GM21360 (cell line): ENCODE results near the gene BCL7B.
"Not testable (repeated sequence)": the region's sequence is repeated elsewhere in the genome, so short reads cannot be mapped to it uniquely, and the experiment has no call there.

Source experiments
- ATAC-seq: cut with Tn5 transposase; IDR thresholded peaks from one replicate; pipeline ENCODE4 v1.9.1; 2021; ENCODE audit warnings: mild to moderate bottlenecking, moderate library complexity; ENCODE audit not compliant: unreplicated experiment

Gene BCL7B

DNA sequence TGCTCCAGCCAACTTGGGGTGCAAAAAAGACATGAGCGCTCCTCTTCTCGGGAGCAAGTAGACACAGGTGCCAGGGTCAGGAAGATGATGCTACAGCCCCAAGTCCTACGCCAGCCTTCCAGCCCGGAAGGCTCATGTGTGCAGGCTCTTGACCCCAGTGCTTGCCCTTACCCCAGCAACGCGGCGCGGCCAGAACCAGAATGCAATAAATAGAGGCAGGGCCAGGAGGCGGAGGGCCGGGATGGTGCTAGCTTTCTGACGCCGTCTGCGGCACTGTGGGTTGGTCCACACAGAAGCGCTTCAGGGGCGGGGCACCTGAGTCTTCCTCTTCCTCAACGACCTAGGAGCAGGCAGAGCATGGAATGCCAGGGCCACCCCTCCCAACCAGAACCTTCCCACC lies 20.4 kb downstream of the BCL7B start:
- ATAC-seq: no peak

DNA sequence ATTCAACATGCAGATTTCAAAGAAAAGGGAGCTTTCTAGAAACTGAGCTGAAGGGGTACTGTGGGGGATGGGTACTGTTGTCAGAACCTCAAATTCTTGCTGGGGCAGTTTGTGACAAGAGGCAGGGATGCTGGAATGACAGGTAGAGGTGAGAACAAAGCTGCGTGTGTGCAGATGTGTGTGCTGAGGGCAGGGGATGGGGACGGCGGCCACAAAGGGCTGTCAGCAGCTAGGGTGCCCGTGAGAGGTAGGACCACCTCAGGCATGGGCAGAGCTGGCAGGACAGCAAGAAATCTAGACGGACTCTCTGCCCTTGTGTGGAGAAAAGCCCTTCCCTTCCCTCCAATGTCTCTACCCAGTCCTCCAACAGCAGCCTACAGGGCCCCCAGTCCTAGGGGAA lies 21.0 kb downstream of the BCL7B start:
- no peak for ATAC-seq

DNA sequence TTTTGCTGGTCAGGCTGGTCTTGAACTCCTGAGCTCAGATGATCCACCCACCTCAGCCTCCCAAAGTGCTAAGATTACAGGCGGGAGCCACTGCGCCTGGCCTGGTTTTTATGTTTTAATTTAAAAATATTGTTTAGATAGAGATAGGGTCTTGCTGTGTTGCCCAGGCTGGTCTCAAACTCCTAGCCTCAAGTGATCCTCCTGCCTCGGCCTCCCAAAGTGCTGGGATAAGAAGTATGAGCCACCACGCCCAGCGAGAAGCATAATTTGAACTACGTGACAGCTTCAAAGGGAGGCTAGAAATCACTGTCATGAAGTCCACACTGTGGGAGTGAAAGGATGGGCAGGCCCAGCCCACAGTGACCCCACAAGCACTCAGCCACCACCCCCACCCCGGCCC lies 21.6 kb downstream of the BCL7B start:
- not testable (repeated sequence) for ATAC-seq

DNA sequence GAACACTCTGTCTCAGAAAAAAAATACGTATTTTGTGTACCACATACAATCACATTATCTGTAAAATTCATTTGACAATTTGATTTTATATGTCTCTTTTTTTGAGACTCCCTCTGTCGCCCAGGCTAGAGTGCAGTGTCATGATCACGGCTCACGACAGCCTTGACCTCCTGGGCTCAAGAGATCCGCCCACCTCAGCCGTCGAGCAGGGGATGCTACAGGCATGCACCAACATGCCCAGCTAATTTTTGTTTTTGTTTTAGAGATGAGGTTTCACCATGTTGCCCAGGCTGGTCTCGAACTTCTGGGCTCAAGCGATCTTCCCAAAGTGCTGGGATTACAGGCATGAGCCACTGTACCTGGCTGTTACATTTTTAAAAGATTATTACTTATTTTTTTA lies 23.7 kb downstream of the BCL7B start:
- ATAC-seq: no peak

DNA sequence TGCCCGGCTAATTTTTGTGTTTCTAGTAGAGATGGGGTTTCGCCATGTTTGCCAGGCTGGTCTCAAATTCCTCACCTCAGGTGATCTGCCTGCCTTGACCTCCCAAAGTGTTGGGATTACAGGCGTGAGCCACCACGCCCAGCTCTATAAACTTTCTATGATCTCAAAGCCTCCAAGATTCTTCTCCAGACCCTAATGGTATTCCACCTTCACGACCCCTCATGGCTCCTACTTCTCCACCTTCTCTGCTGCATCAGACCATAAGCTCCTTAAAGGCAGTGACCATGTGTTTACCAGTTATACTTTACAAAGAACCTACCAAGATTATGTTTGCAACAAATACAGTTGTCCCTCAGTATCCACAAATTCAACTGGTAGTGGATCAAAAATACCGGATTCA lies 25.3 kb downstream of the BCL7B start:
- ATAC-seq: no peak

DNA sequence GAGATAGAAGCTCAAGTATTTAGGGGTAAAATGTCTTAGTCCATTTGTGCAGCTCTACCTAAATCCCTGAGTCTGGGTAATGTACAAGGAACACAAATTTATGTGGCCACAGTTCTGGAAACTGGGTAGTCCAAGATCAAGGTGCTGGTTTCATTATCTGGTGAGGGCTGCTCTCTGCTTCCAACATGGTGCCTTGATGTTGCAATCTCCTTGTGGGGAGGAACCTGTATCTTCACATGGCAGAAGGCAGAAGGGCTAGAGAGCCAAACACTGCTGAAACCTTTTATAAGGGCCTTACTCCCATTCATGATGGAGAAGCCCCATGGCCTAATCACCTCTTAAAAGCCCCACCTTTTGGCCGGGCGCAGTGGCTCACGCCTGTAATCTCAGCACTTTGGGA lies 26.7 kb downstream of the BCL7B start:
- no peak for ATAC-seq

DNA sequence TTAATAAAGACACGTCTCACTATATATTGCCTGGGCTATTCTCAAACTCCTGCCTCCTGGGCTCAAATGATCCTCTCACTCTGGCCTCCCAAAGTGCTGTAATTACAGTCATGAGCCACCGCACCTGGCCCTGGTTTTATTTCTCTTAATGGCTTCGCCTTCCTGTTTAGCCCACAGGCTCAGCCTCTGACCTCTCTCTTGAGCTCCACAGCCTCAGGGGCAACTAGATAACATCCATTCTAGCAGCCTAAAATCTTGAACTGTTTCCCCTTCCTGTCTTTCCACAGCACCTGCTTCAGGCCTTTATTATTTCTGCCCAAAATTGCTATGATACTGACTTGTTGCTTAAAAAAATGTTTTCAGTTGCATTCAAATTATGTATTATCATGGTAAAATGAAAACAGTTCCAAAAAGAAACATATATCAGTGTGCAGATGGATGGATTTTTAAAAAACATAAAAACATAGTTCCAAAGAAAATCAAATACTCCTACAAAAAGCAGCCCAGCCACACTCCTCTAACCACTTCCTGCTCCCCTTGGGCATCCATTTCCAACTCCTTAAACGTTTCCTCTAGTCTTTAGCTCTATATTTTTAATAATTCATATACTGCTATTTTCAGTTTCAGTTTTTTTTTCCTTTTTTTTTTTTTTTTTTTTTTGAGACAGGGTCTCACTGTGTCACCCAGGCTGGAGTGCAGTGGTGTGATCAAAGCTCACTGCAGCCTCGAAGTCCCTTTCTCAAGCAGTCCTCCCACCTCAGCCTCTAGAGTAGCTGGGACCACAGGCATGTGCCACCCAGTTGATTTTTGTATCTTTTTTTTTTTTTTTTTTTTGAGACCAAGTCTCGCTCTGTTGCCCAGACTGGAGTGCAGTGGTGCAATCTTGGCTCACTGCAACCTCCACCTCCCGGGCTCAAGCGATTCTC lies 30.3 kb downstream of the BCL7B start:
- ATAC-seq: no peak

DNA sequence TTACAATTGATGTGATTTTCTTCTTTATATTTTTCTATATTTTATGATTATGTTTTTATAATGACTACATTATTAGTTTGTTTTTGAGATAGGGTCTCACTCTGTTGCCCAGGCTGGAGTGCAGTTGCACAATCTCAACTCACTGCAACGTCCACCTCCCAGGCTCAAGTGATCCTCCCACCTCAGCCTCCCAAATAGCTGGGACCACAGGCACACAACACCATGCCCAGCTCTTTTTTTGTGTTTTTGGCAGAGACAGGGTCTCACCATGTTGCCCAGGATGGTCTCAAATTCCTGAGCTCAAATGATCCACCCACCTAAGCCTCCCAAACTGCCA lies 31.4 kb downstream of the BCL7B start:
- not testable (repeated sequence) for ATAC-seq

DNA sequence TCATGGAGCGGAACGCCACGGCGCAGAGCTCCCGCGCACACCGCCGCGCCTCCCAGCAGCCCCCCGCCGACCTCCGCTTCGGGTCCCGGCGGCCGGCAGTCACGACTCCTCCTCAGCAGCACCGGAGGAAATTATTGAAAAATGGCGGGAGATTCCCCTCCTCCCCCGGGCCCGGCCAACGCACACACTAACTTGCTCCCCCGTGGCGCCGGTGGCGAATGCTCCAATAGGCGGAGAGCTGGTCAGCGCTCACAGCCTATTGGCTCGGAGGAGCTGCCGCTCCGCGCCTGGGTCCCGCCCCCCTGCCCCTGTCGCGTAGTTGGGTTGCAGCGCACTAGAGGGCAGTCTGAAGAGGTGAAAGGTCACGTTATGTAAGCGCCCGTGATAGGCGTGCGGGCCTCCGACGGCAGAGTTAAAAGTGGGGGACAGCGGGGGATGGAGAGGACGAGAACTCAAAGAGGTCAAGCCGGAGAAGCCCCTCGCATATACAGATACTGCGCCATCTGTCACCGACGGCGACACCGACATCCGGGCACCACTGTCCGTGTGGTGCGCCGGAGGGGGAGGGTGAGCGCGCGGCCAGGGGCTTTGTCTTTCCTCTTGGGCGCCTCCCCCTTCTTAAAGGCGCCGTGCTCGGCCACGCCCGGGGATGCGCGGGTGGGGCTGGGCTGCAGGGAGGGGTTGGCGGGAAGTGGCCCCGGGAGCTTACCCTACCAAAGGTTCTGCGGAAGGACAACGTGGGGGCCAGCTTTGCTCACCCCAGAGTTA lies 35.2 kb downstream of the BCL7B start, which contains the start of gene BAZ1B:
Gene BAZ1B (minus strand): TSS at position 189 of the 768 bp plus-strand sequence. CDS start 360 bp downstream, outside the sequence.
- peak; percentile 68 for ATAC-seq

DNA sequence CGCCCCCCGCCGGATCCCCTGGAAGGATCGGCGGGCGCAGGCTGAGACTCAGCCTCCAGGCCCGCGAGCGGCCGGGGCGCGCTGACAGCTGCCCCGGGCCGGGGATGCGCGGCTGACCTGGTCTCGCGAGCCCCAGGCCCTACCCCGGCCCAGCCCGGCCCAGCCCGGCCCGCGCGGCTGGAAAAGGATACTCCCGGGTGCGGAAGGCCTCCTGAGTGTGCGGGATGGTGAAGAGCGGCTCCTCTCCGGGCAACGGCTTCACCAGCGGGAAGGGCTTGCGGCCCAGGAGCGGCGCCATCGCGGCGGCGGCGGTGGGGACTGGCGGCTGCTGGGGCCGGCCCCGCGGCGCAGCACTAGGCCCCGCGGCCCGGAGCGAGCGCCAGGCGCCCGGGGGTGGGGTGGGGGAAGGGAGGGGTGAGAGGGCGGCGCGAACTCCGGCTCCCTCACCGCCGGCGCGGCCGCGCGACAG lies 35.8 kb downstream of the BCL7B start:
- ATAC-seq: peak; percentile 41

DNA sequence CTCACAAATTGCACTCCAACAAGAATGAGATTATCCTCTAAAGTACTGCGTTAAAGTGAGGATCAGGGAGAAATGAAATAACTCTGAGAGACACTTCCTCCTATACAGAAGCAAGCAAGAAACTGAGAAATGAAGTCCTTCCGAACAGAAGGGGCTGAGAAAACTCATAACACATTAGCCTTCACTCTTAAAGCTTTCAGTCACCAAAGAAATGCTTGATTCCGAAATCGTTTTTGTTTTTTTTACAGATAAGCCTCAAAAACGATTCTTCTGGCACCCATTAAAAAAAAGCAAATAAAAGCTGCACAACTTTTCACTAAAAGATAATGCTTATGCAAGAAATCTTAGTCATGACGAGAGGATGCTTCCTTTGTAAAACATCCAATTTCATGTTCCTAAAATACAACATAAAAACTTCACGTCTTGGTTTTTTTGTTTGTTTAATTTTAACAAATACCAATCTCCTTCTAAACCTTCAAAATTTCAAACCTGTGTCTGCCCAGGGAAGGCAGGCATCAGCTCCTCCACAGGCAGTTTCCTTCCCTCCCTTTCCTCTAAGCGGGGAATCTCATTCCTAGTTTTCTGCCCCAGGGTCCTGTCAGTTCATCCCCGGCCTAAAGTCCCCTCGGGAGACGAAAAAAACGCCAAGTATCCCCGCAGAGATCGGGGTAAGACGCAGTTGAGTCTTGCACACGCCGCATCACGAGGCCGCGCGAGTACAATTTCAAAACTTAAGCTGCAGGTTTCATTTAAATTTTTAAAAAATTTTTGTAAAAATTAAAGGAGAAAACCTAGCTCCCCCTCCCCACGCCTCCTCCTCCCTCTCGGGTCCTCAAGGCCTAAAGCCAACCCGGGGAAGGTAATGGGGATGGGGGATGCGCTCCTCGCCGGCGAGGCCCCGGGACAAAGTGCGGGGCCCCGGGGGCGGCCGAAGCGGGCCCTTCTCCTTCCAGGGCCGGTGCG lies 36.5 kb downstream of the BCL7B start:
- no peak for ATAC-seq

DNA sequence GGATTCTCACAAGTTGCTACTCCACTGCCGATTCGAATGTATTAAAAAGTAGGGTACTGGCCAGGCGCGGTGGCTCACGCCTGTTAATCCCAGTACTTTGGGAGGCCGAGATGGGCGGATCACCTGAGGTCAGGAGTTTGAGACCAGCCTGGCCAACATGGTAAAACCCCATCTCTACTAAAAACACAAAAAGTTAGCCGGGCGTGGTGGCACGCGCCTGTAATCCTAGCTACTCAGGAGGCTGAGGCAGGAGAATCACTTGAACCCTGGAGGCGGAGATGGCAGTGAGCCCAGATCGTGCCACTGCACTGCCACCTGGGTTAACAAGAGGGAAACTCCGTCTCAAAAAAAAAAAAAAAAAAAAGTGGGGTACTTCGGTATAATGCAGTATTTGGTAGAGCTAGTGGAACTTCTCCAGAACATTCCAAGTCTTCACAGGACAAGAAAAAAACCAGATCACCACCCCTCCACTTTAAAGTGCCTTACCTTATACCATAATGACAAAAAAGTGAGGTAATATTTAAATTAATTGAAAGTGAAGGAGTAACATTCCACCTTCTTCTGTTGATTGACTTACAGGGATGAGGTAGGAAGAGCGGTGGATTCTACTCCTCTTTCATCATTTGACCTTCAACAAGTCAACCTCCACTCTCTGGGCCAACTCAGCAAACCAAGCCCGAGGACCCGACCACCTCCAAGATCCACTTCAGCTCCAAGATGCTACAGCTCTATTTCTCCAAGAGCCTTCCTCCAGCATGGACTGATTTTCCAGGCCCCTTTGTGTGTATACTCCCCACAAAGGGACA lies 37.4 kb downstream of the BCL7B start:
- ATAC-seq: no peak

DNA sequence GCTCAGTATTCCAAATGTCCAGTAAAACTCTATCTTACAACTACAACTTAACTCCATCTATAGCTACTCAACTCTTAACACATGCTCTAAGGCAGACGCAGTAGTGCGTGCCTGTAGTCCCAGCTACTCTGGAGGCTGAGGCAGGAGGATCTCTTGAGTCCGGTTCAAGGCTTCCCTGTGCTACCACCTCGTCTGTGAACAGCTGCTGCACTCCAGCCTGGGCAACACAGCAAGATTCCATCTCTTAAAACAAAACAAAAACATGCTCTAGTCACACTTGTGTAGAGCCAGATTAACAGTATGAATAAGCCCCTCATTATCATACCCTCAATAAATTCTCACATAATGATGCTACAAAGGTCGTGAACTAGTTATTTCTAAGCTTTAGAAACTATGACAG lies 39.0 kb downstream of the BCL7B start:
- no peak for ATAC-seq

DNA sequence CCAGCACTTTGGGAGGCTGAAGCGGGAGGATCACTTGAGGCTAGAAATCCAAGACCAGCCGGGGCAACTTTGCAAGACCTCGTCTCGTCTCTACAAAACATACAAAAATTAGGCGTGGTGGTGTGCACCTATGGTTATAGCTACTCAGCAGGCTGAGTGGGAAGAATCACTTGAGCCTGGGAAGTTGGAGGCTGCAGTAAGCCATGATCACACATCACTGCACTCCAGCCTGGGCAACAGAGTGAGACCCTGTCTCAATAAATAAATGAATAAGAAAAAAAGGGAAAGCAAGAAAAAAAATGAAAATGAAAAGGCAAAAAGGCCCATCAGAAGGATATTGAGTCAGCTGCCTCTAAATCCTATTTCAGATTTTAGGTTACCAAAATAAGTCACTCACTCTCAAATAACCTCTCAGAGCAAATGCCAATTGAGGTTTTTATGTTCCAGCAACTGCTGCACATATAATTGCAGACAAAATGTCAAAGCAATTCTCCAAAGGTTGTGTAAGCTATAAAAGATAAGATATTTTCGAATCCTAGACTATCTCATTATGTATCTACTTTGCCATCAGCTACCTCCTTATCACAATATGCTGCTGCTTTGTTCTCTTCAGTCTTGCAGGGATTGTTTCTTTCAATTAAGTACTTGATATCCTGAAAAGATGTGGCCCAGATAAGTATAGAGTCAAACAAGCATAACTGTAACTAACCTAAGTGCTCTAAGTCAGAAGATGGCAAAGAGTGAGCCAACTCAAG lies 40.1 kb downstream of the BCL7B start:
- no peak for ATAC-seq

DNA sequence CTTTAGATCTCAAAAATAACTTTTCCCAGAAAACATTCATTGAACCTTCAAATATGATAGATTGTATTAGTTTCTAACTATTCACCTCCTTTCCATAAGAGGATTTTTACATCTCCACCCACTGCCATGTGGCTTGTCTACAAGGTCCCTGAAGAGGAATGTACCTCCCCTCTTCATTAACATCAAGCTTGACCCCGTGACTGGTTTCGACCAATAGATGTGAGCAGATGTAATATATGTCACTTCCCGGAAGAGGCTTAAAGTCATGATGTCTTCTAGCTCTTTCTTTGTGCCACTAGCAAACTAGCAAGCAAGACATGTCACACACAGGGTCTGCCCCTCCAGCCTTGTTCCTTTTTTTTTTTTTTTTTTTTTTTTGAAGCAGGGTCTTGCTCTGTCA lies 42.3 kb downstream of the BCL7B start:
- no peak for ATAC-seq

DNA sequence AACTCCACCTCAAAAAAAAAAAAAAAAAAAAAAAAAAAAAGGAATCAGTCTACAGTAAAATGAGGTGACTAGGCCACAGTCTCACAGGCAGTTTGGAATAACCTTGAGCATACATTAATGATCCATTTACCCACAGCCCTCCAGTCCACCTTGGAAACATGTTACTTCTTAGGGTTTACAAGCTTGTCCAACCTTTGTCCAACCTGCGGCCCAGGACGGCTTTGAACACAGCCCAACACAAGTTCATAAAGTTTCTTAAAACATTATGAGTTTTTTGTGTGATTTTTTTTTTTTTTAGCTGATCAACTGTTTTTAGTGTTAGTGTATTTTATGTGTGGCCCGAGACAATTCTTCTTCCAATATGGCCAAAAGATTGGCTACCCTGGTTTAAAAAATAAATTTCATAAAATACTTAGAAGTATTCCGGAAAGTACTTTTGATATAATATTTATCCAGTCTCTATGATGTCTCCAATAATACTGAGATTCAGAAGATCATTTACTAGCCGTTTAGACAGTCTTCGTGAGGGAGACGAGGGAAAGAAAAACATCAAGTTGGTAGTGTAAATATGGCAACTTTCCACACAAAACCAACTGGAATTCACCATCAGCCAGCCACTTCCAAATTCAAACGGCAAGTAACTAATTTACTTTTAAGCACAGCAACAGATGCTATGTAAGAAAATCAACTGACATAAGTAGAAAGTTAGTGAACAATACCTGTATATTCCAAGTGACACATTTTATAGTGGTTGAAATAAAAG lies 45.3 kb downstream of the BCL7B start:
- no peak for ATAC-seq

DNA sequence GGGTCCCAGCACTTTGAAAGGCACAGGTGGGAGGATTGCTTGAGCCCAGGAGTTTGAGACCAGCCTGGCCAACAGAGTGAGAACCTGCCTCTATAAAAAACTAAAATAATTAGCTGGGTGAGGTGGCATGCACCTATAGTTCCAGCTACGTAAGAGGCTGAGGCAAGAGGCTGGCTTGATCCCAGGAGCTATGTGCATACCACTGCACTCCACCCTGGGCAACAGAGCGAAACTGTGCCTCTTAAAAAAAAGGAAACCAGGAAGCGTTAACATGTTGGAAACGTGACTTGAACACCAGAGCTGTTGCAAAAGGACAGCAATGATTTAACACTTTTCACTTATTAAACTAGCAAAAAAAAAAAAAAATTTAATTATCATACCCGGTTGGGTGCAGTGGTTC lies 48.0 kb downstream of the BCL7B start:
- no peak for ATAC-seq

DNA sequence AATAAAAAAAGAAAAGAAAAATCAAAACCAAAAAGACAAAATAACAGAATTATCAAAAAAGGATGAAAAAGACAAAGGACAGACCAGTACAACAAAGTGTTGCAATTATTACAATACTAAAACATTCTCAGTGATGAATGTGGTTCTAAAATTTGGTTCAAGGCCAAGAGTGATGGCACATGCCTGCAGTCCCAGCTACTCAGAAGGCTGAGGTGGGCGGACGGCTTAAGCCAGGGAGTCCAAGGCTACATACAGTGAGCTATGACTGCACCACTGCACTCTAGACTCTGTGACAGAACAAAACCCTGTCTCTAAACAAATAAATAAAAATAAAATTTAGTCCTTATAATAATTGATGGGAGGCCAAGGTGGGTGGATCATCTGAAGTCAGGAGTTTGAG lies 49.9 kb downstream of the BCL7B start:
- ATAC-seq: no peak

DNA sequence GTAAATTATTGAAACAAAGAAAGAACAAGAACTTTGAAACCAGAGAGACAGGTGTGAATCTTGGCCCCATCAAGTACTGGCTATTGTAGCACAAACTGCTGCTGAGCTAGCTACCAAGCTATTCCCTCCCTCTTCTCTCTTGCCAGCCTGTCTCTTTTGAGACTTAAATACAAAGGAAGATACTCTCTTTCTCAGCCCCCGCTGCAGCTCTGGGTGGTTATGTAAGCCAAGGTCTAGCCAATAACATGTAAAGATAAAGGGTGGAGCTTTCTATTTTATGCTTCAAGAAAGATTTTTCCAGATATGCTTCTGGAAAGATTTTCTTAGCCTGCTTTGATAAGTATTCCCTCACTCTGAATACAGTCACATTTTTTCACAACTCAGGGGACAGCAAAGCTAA lies 52.6 kb downstream of the BCL7B start:
- no peak for ATAC-seq
